GM20000 (cell line): ENCODE data around the gene LAMB4.

Experiments used
- DNase-seq: peaks from one replicate; pipeline ENCODE4 v3.0.0; 2012; ENCODE audit warnings: low spot score
- CTCF ChIP-seq: IDR thresholded peaks from 2 replicates; pipeline ENCODE4 v1.5.1; 2012; ENCODE audit warnings: mild to moderate bottlenecking, control low read depth; ENCODE audit errors: extremely low read depth, missing control alignments

LAMB4 gene

GRCh38 chr7:108071551-108071950, 58.6 kb downstream of the LAMB4 start:
- DNase-seq = no peak
- no peak for TF ChIP-seq CTCF

GRCh38 chr7:108069646-108070045, 60.5 kb downstream of the LAMB4 start:
- no peak for DNase-seq
- no peak for TF ChIP-seq CTCF

- DNase-seq = no peak
- no peak for TF ChIP-seq CTCF
Measured at GRCh38 chr7:108067844-108068243, 62.3 kb downstream of the LAMB4 start.

- no peak for DNase-seq
- no peak for TF ChIP-seq CTCF
Measured at GRCh38 chr7:108066486-108066885, 63.7 kb downstream of the LAMB4 start.

- DNase-seq = peak; percentile 28
- no peak for TF ChIP-seq CTCF
Measured at GRCh38 chr7:108063520-108063933, 66.6 kb downstream of the LAMB4 start.

GRCh38 chr7:108062250-108063014, 67.7 kb downstream of the LAMB4 start:
- DNase-seq = no peak
- TF ChIP-seq CTCF = no peak

GRCh38 chr7:108059526-108059925, 70.6 kb downstream of the LAMB4 start:
- no peak for TF ChIP-seq CTCF
- DNase-seq = no peak
